Measurements from ENCODE around the gene FAIM2.

The FAIM2 gene

DNA sequence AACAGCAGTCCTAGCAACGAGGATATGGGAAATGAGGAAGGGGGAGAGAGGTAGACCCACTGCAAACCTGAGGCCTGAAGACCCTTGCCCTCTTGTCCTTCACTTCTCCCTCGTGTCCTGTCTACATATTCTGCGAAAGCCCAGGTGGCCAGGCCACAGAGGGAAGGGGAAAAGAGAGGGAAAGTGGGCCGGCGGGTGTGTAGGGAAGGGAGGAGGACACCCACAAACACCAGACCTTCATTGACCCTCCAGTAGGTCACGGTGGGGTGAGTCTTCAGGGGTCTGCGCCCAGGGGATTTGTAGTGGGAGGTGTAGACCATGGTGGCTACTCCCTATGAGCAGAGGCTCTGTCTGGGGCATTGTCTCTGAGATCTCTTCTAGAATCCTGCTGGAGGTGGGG lies 3.8 kb downstream of the FAIM2 start:
- H3K4me3 ChIP-seq (ENCODE audit: low read depth, low read length) = no peak overlapping the region
- in situ Hi-C loops (cut with HindIII; ENCODE audit: low sequenced_read_pairs) = no loop called here
- no peak for TF ChIP-seq CTCF (IDR thresholded peaks at IDR 0.05; ENCODE audit: low read depth, low read length)
- no peak for DNase-seq (ENCODE audit: low read depth, low spot score)

- no peak overlapping the region for H3K4me3 ChIP-seq (ENCODE audit: low read depth, low read length)
- in situ Hi-C loops (cut with HindIII; ENCODE audit: low sequenced_read_pairs) = no loop called here
- TF ChIP-seq CTCF (IDR thresholded peaks at IDR 0.05; ENCODE audit: low read depth, low read length) = no peak
- DNase-seq (ENCODE audit: low read depth, low spot score) = no peak
Observed at GRCh38 chr12:49899286-49899843, 4.3 kb downstream of the FAIM2 start.

DNA sequence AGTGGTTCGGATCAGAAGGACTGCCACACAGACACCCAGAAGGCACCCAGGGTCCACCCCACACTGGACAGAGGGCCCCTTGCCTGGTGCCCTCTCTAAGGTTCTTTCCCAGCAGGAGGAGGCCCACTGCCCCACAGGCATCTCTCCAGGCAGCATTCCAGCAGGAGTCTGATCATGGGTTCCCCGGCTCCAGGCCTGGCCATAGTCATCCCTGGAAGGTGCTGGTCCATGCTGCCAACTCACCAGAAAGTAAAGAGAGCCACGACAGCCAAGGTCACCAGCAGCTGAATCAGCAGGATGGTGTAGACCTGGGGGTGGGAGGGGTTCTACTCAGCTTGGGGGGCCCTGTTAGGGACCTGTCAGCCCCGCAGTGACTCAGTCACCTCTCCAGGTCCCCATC lies 6.4 kb downstream of the FAIM2 start:
- in situ Hi-C loops (cut with HindIII; ENCODE audit: low sequenced_read_pairs) = no loop called here
- no peak for DNase-seq (ENCODE audit: low read depth, low spot score)
- H3K4me3 ChIP-seq (ENCODE audit: low read depth, low read length) = no peak overlapping the region
- no peak for TF ChIP-seq CTCF (IDR thresholded peaks at IDR 0.05; ENCODE audit: low read depth, low read length)

DNA sequence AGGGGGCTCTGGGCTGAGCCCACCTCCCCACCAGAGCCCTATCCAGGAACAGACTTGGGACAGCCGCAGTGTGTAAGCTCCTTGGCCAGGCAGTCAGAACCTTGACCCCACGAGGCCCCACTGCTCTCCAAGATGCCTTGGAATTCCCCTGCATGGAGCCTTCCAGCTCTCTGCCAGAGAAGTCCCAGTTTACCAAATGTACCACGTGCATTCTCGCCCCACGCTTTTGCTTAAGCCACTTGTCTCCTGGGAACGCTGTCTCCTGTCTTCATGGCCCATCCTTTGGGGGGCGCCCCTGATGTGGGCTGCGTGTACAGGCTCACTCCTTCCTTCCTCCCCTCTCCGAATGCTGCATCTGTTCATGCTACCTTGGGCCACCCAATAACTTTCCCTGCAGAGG lies 7.9 kb downstream of the FAIM2 start:
- no peak for DNase-seq (ENCODE audit: low read depth, low spot score)
- in situ Hi-C loops (cut with HindIII; ENCODE audit: low sequenced_read_pairs) = no loop called here
- no peak for TF ChIP-seq CTCF (IDR thresholded peaks at IDR 0.05; ENCODE audit: low read depth, low read length)
- no peak overlapping the region for H3K4me3 ChIP-seq (ENCODE audit: low read depth, low read length)

DNA sequence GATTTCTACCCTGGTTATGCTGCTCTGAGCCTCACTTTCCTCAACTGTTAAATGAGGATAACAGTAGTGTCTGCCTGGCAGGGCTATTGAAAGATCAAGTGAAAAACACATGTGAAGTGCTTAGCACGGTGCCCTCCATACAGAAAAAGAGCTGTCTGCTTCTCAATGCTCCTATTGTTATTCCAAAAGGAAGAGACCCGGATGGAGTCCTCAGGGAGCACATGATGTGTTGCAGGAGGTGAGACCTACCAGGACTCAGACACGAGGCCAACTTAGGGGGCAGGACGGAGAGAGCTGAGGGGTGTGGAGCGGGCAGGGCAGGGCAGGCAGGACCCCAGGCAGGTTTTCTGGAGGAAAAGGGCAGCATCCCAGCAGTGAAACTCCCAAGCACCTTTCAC lies 8.9 kb downstream of the FAIM2 start:
- H3K4me3 ChIP-seq (ENCODE audit: low read depth, low read length) = no peak overlapping the region
- TF ChIP-seq CTCF (IDR thresholded peaks at IDR 0.05; ENCODE audit: low read depth, low read length) = no peak
- in situ Hi-C loops (cut with HindIII; ENCODE audit: low sequenced_read_pairs) = no loop called here
- no peak for DNase-seq (ENCODE audit: low read depth, low spot score)

GRCh38 chr12:49893753-49894750 lies 9.6 kb downstream of the FAIM2 start:
- DNase-seq (ENCODE audit: low read depth, low spot score) = peak; percentile 20
- TF ChIP-seq CTCF (IDR thresholded peaks at IDR 0.05; ENCODE audit: low read depth, low read length) = no peak
- in situ Hi-C loops (cut with HindIII; ENCODE audit: low sequenced_read_pairs) = no loop called here
- no peak overlapping the region for H3K4me3 ChIP-seq (ENCODE audit: low read depth, low read length)

Measured in astrocyte of the spinal cord (primary cell).